Gastrocnemius medialis (tissue), 4 donors: ENCODE measurements around the gene IL17RA. TPM values are rescaled to one million over a fixed set of nuclear protein-coding genes. Genes with fewer than 3 reads are reported as not detected.
"Not testable (repeated sequence)": the region's sequence is repeated elsewhere in the genome, so short reads cannot be mapped to it uniquely, and the experiment has no call there.

Source experiments
- ATAC-seq, 2 donors: fragments of 150-250 bp; one replicate each; pipeline ENCODE4 v1.9.1; 2016
- DNase-seq, 2 donors: peaks; one replicate each; pipeline ENCODE4 v3.0.0-alpha.2; 2019
- H3K27ac ChIP-seq, 4 donors: fragments of 200-600 bp; sonication (generic); 1 replicate in 1 of 4; 2 replicates in 3 of 4; pipeline ENCODE4 v1.5.1; 2016 to 2018; ENCODE audit warnings: mild to moderate bottlenecking in 2 of 4, moderate library complexity in 1 of 4
- H3K27me3 ChIP-seq, 3 donors: fragments of 200-600 bp; sonication (generic) in 2 of 3; 1 replicate in 1 of 3; 2 replicates in 2 of 3; pipeline versions ENCODE4 v1.5.1 to v1.6.0; 2016 to 2019; ENCODE audit warnings: mild to moderate bottlenecking in 1 of 3, moderate library complexity in 1 of 3
- H3K36me3 ChIP-seq, 2 donors: fragments of 200-600 bp; sonication (generic) in 1 of 2; one replicate each; pipeline ENCODE4 v1.5.1; 2017 to 2018
- H3K4me1 ChIP-seq, 2 donors: fragments of 200-600 bp; sonication (generic) in 1 of 2; one replicate each; pipeline ENCODE4 v1.5.1; 2016 to 2017; ENCODE audit warnings: mild to moderate bottlenecking in 2 of 2
- H3K4me3 ChIP-seq, 4 donors: fragments of 200-600 bp; sonication (generic) in 3 of 4; 1 replicate in 1 of 4; 2 replicates in 3 of 4; pipeline ENCODE4 v1.5.1; 2016 to 2019; ENCODE audit warnings: mild to moderate bottlenecking in 2 of 4
- H3K9me3 ChIP-seq, 3 donors: fragments of 200-600 bp; sonication (generic) in 2 of 3; 1 replicate in 1 of 3; 2 replicates in 2 of 3; pipeline ENCODE4 v1.5.1; 2016 to 2019
- CTCF ChIP-seq, 5 experiments: fragments of 450-650 bp in 3 of 5; fragments of 200-600 bp in 2 of 5; sonication (generic) in 2 of 5; IDR thresholded peaks in 4 of 5; conservative IDR thresholded peaks in 1 of 5; 1 replicate in 4 of 5; 2 replicates in 1 of 5; pipeline ENCODE4 v1.5.1; 2016 to 2019; ENCODE audit warnings: antibody characterized with exemption in 5 of 5, mild to moderate bottlenecking in 3 of 5, moderate library complexity in 3 of 5
- POLR2A ChIP-seq, 2 donors: fragments of 450-650 bp; IDR thresholded peaks; one replicate each; pipeline ENCODE4 v1.6.1; 2017; ENCODE audit warnings: antibody characterized with exemption in 2 of 2, mild to moderate bottlenecking in 2 of 2, moderate library complexity in 2 of 2
- in situ Hi-C, 4 donors: fragments of 200-750 bp; cut with MboI; loops; one replicate each; pipeline versions ENCODE4 v1.15.0 to v1.8.0; 2017; ENCODE audit warnings: low sequenced_read_pairs in 4 of 4
- intact Hi-C: fragments of 100-400 bp; cut with DNase I; formaldehyde crosslinking; loops from one replicate; pipeline ENCODE4 v1.15.1; 2023; ENCODE audit warnings: low total_unique reads
- total RNA-seq, 4 donors: library from RNA; depleted of rRNA; stranded (reverse); fragments of >200 nt; gene quantifications; one replicate each; pipeline versions ENCODE4 v1.1.0 to v1.2.3, GENCODE V29; 2016

The IL17RA gene
- 1 to 10 TPM; 1.4 to 3.9 (median 3.6) TPM for total RNA-seq

GRCh38 chr22:17084554-17085276 is at the start of gene IL17RA:
Gene IL17RA, plus strand, starts transcription at chr22:17085000. Its CDS starts 92 bp downstream, at chr22:17085092.
- intact Hi-C loops (no loop called here), in situ Hi-C loops (no loop called here)
- Histone ChIP-seq H3K27ac (peak within 1 kb of the TSS; percentile 68 to 84 (median 82)), H3K36me3 (no peaks in the 10 kb centered on the region), H3K9me3 (no peaks in the 10 kb centered on the region), H3K27me3 (peaks cover 10 to 23% (median 11%) of the 10 kb centered on the region in 3 donors), H3K4me3 (peak within 1 kb of the TSS; percentile 72 to 90 (median 78)), H3K4me1 (peaks cover 6 to 10% of the 10 kb centered on the region in 2 donors)
- peak; percentile 66 to 70 for TF ChIP-seq POLR2A (IDR thresholded peaks at IDR 0.05)
- TF ChIP-seq CTCF (IDR thresholded peaks at IDR 0.05 in 4 of 5, conservative IDR thresholded peaks at IDR 0.05 in 1 of 5), result no peak
- ATAC-seq (peak; percentile 87 to 89), DNase-seq (peak; percentile 72 to 76)

GRCh38 chr22:17035246-17035645 is 49.6 kb upstream of the IL17RA start:
- no peak overlapping the region for H3K4me3 ChIP-seq
- TF ChIP-seq CTCF (IDR thresholded peaks at IDR 0.05 in 4 of 5, conservative IDR thresholded peaks at IDR 0.05 in 1 of 5) (no peak), POLR2A (IDR thresholded peaks at IDR 0.05) (no peak)
- H3K27me3 ChIP-seq, result peaks cover 10 to 12% (median 11%) of the 10 kb centered on the region in 3 donors
- H3K9me3 ChIP-seq, result no peaks in the 10 kb centered on the region
- no peak for ATAC-seq
- no peak for DNase-seq
- intact Hi-C loops, result no loop called here
- H3K36me3 ChIP-seq, result no peaks in the 10 kb centered on the region
- H3K4me1 ChIP-seq, result peaks cover 4 to 11% of the 10 kb centered on the region in 2 donors
- H3K27ac ChIP-seq, result no peak overlapping the region
- in situ Hi-C loops, result no loop called here

- Histone ChIP-seq H3K4me1 (peaks cover 4 to 11% of the 10 kb centered on the region in 2 donors), H3K27ac (peak overlapping the region; percentile 53 to 74 (median 64)), H3K27me3 (peaks cover 10 to 12% (median 11%) of the 10 kb centered on the region in 3 donors), H3K4me3 (peak overlapping the region; percentile 47 to 55 (median 48))
- in situ Hi-C loops, H3K36me3 ChIP-seq, H3K9me3 ChIP-seq, intact Hi-C loops: not testable (repeated sequence)
- peak; percentile 56 to 58 for ATAC-seq
- DNase-seq, result peak in 1 of 2 donors; percentile 39
These were observed 48.6 kb upstream of the IL17RA start for GRCh38 chr22:17035976-17036841.

- Histone ChIP-seq H3K27me3 (peaks cover 10 to 12% (median 11%) of the 10 kb centered on the region in 3 donors), H3K4me3 (peak overlapping the region; percentile 47 to 55 (median 48)), H3K4me1 (peaks cover 4 to 11% of the 10 kb centered on the region in 2 donors), H3K27ac (peak overlapping the region; percentile 53 to 74 (median 64))
- ATAC-seq, result peak; percentile 67 to 78
- DNase-seq, intact Hi-C loops, H3K9me3 ChIP-seq, H3K36me3 ChIP-seq, in situ Hi-C loops: not testable (repeated sequence)
These were observed 47.7 kb upstream of the IL17RA start for GRCh38 chr22:17036842-17037711.

- H3K4me3 ChIP-seq, result no peak overlapping the region
- ATAC-seq, result no peak
- TF ChIP-seq CTCF (IDR thresholded peaks at IDR 0.05 in 4 of 5, conservative IDR thresholded peaks at IDR 0.05 in 1 of 5) (no peak), POLR2A (IDR thresholded peaks at IDR 0.05) (no peak)
These were observed 41.3 kb upstream of the IL17RA start for GRCh38 chr22:17043521-17043920.

More at GRCh38 chr22:17043521-17043920, 41.3 kb upstream of the IL17RA start:
- Histone ChIP-seq H3K27me3 (no peaks in the 10 kb centered on the region), H3K36me3 (no peaks in the 10 kb centered on the region), H3K27ac (no peak overlapping the region), H3K4me1 (no peaks in the 10 kb centered on the region), H3K9me3 (no peaks in the 10 kb centered on the region)
- in situ Hi-C loops (no loop called here), intact Hi-C loops (no loop called here)
- no peak for DNase-seq
